Ovary (tissue), 3 donors: ENCODE measurements around the gene TLDC2.

Experiments used
- CTCF ChIP-seq, 3 donors: fragments of 450-650 bp in 2 of 3; fragments of 200-600 bp in 1 of 3; IDR thresholded peaks; one replicate each; pipeline versions ENCODE4 v1.5.1 to v1.8.0; 2016 to 2022; ENCODE audit warnings: antibody characterized with exemption in 3 of 3, mild to moderate bottlenecking in 1 of 3
- EP300 ChIP-seq: sonication (generic); formaldehyde crosslinking; IDR thresholded peaks from one replicate; pipeline ENCODE4 v1.6.1; 2017; ENCODE audit warnings: antibody characterized with exemption
- POLR2A ChIP-seq: fragments of 450-650 bp; IDR thresholded peaks from one replicate; pipeline ENCODE4 v1.6.1; 2017; ENCODE audit warnings: antibody characterized with exemption, mild to moderate bottlenecking, moderate library complexity
- donor health status: DM: no; HTN: no; CAD: no.

GRCh38 chr20:36880741-36881250 is 4.9 kb downstream of the TLDC2 start:
- TF ChIP-seq CTCF (IDR thresholded peaks at IDR 0.05) (no peak), POLR2A (no peak), EP300 (no peak)
